A549 treated with CpdA at 1 μM for 4 hours (cell line): ENCODE data around the gene DRC1. TPM values are rescaled to one million over a fixed set of nuclear protein-coding genes. Genes with fewer than 3 reads are reported as not detected.

Experiments used
- total RNA-seq: library from RNA; stranded (reverse); fragments of 200-300 nt; extraction: Qiagen RNA extraction; gene quantifications from 5 replicates; pipeline ENCODE4 v1.2.3, GENCODE V29; 2022; ENCODE audit warnings: low read depth

DRC1 gene
- total RNA-seq = 0.20 to 0.50 TPM (median 0.26 TPM) in 4 of 5 replicates, not detected in the other

GRCh38 chr2:26401739-26402541, at the start of gene DRC1:
TSS of gene DRC1 (plus strand) at chr2:26401920. CDS start at chr2:26401990, 70 bp downstream.

GRCh38 chr2:26477911-26478253, 76.2 kb downstream of the DRC1 start, which contains the start of gene OTOF:
TSS of gene OTOF (minus strand) at chr2:26478124.

Other genes starting within 250 kb of the DRC1 start
- gene GAREM2, start 228.8 kb upstream of the DRC1 start, total RNA-seq = 7.5 to 9.7 TPM (median 7.6 TPM) in 5 replicates
- 120 to 145 TPM (median 123 TPM) in 5 replicates for gene HADHA, start 157.3 kb upstream of the DRC1 start, total RNA-seq
- 90.8 to 104 TPM (median 102 TPM) in 5 replicates for gene HADHB, start 157.0 kb upstream of the DRC1 start, total RNA-seq
- gene SELENOI, start 55.8 kb upstream of the DRC1 start, total RNA-seq = 18.5 to 23.1 TPM (median 21.7 TPM) in 5 replicates
- gene ADGRF3, start 55.1 kb upstream of the DRC1 start, total RNA-seq = 0.09 to 0.31 TPM (median 0.12 TPM) in 5 replicates
- 0.06 to 0.12 TPM (median 0.07 TPM) in 5 replicates for gene OTOF, start 76.2 kb downstream of the DRC1 start, total RNA-seq
- gene CIB4, start 239.4 kb downstream of the DRC1 start, total RNA-seq = 0.35 TPM in 1 of 5 replicates, not detected in the others